GM06990 (cell line): ENCODE measurements around the gene LPP.

Experiments
- DNase-seq: peaks from one replicate; pipeline ENCODE4 v3.0.0-alpha.2; 2011; ENCODE audit not compliant: insufficient read length; ENCODE audit errors: extremely low read depth
- H3K27me3 ChIP-seq: replicated peaks from 2 replicates; pipeline ENCODE4 v1.6.0; 2011; ENCODE audit warnings: low read length; ENCODE audit not compliant: control insufficient read depth, insufficient read depth
- H3K36me3 ChIP-seq: 2 replicates; pipeline ENCODE4 v1.5.1; 2011; ENCODE audit warnings: low read length; ENCODE audit not compliant: control insufficient read depth, insufficient read depth
- H3K4me3 ChIP-seq: replicated peaks from 2 replicates; pipeline ENCODE4 v1.5.1; 2011; ENCODE audit warnings: low read depth, mild to moderate bottlenecking, control low read depth, low read length
- TF ChIP-seq, protein P1 (sequence below): IDR thresholded peaks from 2 replicates; pipeline ENCODE4 v1.5.1; 2011; ENCODE audit warnings: low read length, control low read depth, mild to moderate bottlenecking, inconsistent platforms; ENCODE audit not compliant: insufficient read depth, poor library complexity, severe bottlenecking

LPP gene

DNA sequence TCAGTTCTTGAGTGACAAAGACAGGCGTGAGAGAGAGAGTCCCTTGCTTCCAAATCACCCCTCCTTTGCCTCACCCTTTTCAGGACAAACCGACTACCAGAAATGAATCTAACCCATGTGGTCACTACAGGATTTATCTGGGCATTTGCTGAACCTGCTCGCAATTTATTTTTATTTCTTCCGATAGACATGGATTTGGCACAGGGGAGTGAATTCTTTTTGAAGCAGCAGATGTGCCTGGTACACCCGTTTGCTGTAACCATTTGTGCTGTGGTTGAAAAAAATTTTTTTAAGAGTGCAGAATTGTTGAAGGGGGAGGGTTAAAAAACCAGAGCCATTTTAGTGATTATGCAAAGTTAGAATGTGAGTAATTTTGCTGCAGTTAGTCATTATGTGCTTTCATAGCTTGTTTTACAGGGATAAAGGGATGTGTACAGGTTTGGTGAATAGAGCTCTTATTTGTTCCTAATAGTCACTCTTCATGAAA is 442.0 kb downstream of the LPP start:
- TF ChIP-seq, protein P1, sequence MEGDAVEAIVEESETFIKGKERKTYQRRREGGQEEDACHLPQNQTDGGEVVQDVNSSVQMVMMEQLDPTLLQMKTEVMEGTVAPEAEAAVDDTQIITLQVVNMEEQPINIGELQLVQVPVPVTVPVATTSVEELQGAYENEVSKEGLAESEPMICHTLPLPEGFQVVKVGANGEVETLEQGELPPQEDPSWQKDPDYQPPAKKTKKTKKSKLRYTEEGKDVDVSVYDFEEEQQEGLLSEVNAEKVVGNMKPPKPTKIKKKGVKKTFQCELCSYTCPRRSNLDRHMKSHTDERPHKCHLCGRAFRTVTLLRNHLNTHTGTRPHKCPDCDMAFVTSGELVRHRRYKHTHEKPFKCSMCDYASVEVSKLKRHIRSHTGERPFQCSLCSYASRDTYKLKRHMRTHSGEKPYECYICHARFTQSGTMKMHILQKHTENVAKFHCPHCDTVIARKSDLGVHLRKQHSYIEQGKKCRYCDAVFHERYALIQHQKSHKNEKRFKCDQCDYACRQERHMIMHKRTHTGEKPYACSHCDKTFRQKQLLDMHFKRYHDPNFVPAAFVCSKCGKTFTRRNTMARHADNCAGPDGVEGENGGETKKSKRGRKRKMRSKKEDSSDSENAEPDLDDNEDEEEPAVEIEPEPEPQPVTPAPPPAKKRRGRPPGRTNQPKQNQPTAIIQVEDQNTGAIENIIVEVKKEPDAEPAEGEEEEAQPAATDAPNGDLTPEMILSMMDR = no peak
- H3K4me3 ChIP-seq = no peak overlapping the region
- H3K27me3 ChIP-seq = no peaks in the 10 kb centered on the region
- H3K36me3 ChIP-seq = no peaks in the 10 kb centered on the region
- DNase-seq = no peak

DNA sequence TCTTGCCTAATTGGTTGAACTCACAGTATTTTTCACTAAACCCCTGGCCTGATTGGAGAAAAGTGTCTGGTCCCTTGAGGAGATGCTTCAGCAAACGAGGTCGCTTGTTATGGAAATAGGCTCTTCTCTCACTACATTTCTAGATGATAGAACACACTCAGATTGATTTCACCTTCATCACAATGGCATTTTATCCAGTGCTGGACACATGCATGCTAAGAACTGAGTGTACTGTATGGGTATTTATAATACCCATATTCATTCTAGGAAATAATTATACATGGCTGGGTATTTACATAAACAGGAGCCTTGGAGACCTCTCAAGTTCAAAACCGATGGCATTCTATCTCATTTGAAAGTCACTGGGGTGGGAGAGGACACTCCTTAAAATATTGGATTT is 444.9 kb downstream of the LPP start:
- Histone ChIP-seq H3K4me3 (no peak overlapping the region), H3K27me3 (no peaks in the 10 kb centered on the region), H3K36me3 (no peaks in the 10 kb centered on the region)
- TF ChIP-seq, protein P1 = no peak
- DNase-seq = no peak

DNA sequence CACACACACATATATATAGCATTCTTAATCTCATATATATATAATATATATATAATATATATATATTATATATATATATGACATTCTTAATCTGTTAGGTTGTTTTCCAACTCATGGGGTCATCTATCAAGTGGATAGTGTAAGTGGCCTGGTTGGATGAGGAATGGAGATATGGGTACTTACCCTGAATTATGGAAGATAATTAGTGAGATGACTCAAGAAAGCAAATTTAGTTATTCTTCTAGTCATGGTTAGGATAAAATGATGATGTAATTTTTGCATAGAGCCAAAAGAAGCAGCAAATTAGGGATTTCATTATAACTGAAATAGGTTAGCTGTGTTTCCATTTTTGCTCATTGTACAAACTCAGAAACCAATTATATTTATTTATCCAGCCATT is 448.2 kb downstream of the LPP start:
- DNase-seq = no peak
- no peaks in the 10 kb centered on the region for H3K27me3 ChIP-seq
- no peak overlapping the region for H3K4me3 ChIP-seq
- TF ChIP-seq, protein P1 = no peak
- H3K36me3 ChIP-seq = no peaks in the 10 kb centered on the region

DNA sequence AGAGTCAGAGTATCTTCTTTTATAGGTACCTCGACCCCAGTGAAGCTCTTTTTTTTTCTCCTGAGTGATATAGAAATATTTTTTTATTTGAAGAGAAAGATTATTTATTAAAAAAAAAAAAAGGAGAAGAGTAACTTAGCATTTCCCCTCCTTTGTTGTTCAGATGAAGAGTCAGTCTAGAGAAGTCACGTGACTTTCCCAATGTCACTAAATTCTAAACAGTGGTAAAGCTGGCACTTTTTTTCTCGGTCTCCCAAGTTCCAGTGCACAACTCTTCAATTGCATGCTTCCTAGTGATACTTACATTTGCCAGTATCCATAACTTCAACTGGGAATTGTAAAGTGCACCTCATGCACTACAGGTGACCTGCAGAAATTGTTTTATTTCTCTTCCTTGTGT is 448.7 kb downstream of the LPP start:
- TF ChIP-seq, protein P1 = no peak
- no peaks in the 10 kb centered on the region for H3K27me3 ChIP-seq
- no peak for DNase-seq
- no peaks in the 10 kb centered on the region for H3K36me3 ChIP-seq
- no peak overlapping the region for H3K4me3 ChIP-seq

DNA sequence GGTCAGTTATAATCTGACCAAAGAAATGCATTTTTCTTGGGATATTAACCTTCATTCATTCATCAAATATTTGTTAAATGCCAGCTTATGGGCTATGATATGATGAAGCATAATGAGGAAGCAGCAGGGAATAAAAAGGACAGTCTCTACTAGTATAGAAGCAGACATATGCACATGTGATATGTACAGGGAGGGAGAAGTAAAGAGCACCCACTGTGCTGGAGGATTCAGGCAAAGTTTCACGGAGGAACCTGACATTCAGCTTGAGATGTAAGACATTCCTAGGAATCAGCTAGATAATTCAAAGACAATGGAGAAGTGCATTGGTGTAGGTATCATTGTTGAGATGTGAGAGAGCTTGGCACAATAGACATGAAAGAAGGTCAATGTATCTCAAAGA is 450.7 kb downstream of the LPP start:
- Histone ChIP-seq H3K27me3 (no peaks in the 10 kb centered on the region), H3K36me3 (no peaks in the 10 kb centered on the region), H3K4me3 (no peak overlapping the region)
- TF ChIP-seq, protein P1 = no peak
- no peak for DNase-seq

DNA sequence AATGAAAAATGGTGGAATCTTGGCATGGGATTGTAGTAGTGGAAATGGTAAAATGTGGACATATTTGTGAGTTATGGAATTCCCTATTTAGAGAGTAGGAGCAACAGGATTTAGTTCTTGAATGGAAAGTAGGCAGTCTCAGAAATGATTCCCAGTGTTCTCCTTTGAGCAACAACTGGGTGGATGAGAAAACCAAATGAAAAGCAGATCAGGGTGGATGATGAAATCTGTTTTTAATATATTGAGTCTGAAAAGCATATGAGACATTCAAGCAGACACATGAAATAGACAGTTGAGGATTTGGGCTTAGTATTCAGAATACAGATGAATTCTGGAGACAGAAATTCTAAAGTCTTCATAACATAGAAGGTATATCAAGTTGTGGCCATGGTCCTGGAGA is 451.3 kb downstream of the LPP start:
- no peaks in the 10 kb centered on the region for H3K27me3 ChIP-seq
- TF ChIP-seq, protein P1 = no peak
- DNase-seq = no peak
- no peaks in the 10 kb centered on the region for H3K36me3 ChIP-seq
- no peak overlapping the region for H3K4me3 ChIP-seq
